ENCODE results near the gene KCNMB2. TPM values are rescaled to one million over a fixed set of nuclear protein-coding genes. Genes with fewer than 3 reads are reported as not detected.

Gene KCNMB2
- total RNA-seq, 1 donor, result not detected

- no peaks in the 10 kb centered on the region for H3K9me3 ChIP-seq (ENCODE audit: low read depth, low read length)
- no peaks in the 10 kb centered on the region for H3K27me3 ChIP-seq (ENCODE audit: insufficient read depth, low read length)
- H3K4me1 ChIP-seq (ENCODE audit: insufficient read depth, low read length), result no peaks in the 10 kb centered on the region
- H3K4me3 ChIP-seq (ENCODE audit: low read length), result no peak overlapping the region
These were observed 290.3 kb downstream of the KCNMB2 start for GRCh38 chr3:178826435-178827123.

- Histone ChIP-seq H3K4me1 (ENCODE audit: insufficient read depth, low read length) (no peaks in the 10 kb centered on the region), H3K27me3 (ENCODE audit: insufficient read depth, low read length) (no peaks in the 10 kb centered on the region), H3K9me3 (ENCODE audit: low read depth, low read length) (no peaks in the 10 kb centered on the region), H3K4me3 (ENCODE audit: low read length) (no peak overlapping the region)
These were observed 291.1 kb downstream of the KCNMB2 start for GRCh38 chr3:178827285-178827856.

GRCh38 chr3:178833695-178834094 lies 297.5 kb downstream of the KCNMB2 start:
- Histone ChIP-seq H3K4me3 (ENCODE audit: low read length) (no peak overlapping the region), H3K27me3 (ENCODE audit: insufficient read depth, low read length) (no peaks in the 10 kb centered on the region), H3K9me3 (ENCODE audit: low read depth, low read length) (no peaks in the 10 kb centered on the region), H3K4me1 (ENCODE audit: insufficient read depth, low read length) (no peaks in the 10 kb centered on the region)

GRCh38 chr3:178835033-178835432 lies 298.8 kb downstream of the KCNMB2 start:
- no peaks in the 10 kb centered on the region for H3K9me3 ChIP-seq (ENCODE audit: low read depth, low read length)
- no peak overlapping the region for H3K4me3 ChIP-seq (ENCODE audit: low read length)
- H3K27me3 ChIP-seq (ENCODE audit: insufficient read depth, low read length), result no peaks in the 10 kb centered on the region
- no peaks in the 10 kb centered on the region for H3K4me1 ChIP-seq (ENCODE audit: insufficient read depth, low read length)

GRCh38 chr3:178837512-178837911 lies 301.3 kb downstream of the KCNMB2 start:
- Histone ChIP-seq H3K9me3 (ENCODE audit: low read depth, low read length) (no peaks in the 10 kb centered on the region), H3K4me3 (ENCODE audit: low read length) (no peak overlapping the region), H3K4me1 (ENCODE audit: insufficient read depth, low read length) (no peaks in the 10 kb centered on the region), H3K27me3 (ENCODE audit: insufficient read depth, low read length) (no peaks in the 10 kb centered on the region)

GRCh38 chr3:178840586-178840985 lies 304.4 kb downstream of the KCNMB2 start:
- H3K4me3 ChIP-seq (ENCODE audit: low read length), result no peak overlapping the region
- no peaks in the 10 kb centered on the region for H3K4me1 ChIP-seq (ENCODE audit: insufficient read depth, low read length)
- H3K9me3 ChIP-seq (ENCODE audit: low read depth, low read length), result no peaks in the 10 kb centered on the region
- no peaks in the 10 kb centered on the region for H3K27me3 ChIP-seq (ENCODE audit: insufficient read depth, low read length)

GRCh38 chr3:178841011-178841410 lies 304.8 kb downstream of the KCNMB2 start:
- Histone ChIP-seq H3K27me3 (ENCODE audit: insufficient read depth, low read length) (no peaks in the 10 kb centered on the region), H3K4me3 (ENCODE audit: low read length) (no peak overlapping the region), H3K9me3 (ENCODE audit: low read depth, low read length) (no peaks in the 10 kb centered on the region), H3K4me1 (ENCODE audit: insufficient read depth, low read length) (no peaks in the 10 kb centered on the region)

- H3K4me3 ChIP-seq (ENCODE audit: low read length), result no peak overlapping the region
- no peaks in the 10 kb centered on the region for H3K4me1 ChIP-seq (ENCODE audit: insufficient read depth, low read length)
- H3K27me3 ChIP-seq (ENCODE audit: insufficient read depth, low read length), result no peaks in the 10 kb centered on the region
- no peaks in the 10 kb centered on the region for H3K9me3 ChIP-seq (ENCODE audit: low read depth, low read length)
These were observed 308.7 kb downstream of the KCNMB2 start for GRCh38 chr3:178844916-178845315.

- Histone ChIP-seq H3K9me3 (ENCODE audit: low read depth, low read length) (no peaks in the 10 kb centered on the region), H3K27me3 (ENCODE audit: insufficient read depth, low read length) (no peaks in the 10 kb centered on the region), H3K4me3 (ENCODE audit: low read length) (no peak overlapping the region), H3K4me1 (ENCODE audit: insufficient read depth, low read length) (no peaks in the 10 kb centered on the region)
These were observed 309.3 kb downstream of the KCNMB2 start for GRCh38 chr3:178845420-178846118.

- Histone ChIP-seq H3K27me3 (ENCODE audit: insufficient read depth, low read length) (no peaks in the 10 kb centered on the region), H3K4me1 (ENCODE audit: insufficient read depth, low read length) (no peaks in the 10 kb centered on the region), H3K4me3 (ENCODE audit: low read length) (no peak overlapping the region), H3K9me3 (ENCODE audit: low read depth, low read length) (no peaks in the 10 kb centered on the region)
These were observed 311.0 kb downstream of the KCNMB2 start for GRCh38 chr3:178847190-178847589.

- Histone ChIP-seq H3K9me3 (ENCODE audit: low read depth, low read length) (no peaks in the 10 kb centered on the region), H3K4me3 (ENCODE audit: low read length) (no peak overlapping the region), H3K4me1 (ENCODE audit: insufficient read depth, low read length) (no peaks in the 10 kb centered on the region), H3K27me3 (ENCODE audit: insufficient read depth, low read length) (no peaks in the 10 kb centered on the region)
These were observed 313.1 kb downstream of the KCNMB2 start for GRCh38 chr3:178849199-178849910.

GRCh38 chr3:178850450-178851190 lies 314.4 kb downstream of the KCNMB2 start:
- Histone ChIP-seq H3K4me3 (ENCODE audit: low read length) (no peak overlapping the region), H3K4me1 (ENCODE audit: insufficient read depth, low read length) (no peaks in the 10 kb centered on the region), H3K27me3 (ENCODE audit: insufficient read depth, low read length) (no peaks in the 10 kb centered on the region), H3K9me3 (ENCODE audit: low read depth, low read length) (no peaks in the 10 kb centered on the region)

GRCh38 chr3:178851564-178851963 lies 315.3 kb downstream of the KCNMB2 start:
- Histone ChIP-seq H3K9me3 (ENCODE audit: low read depth, low read length) (no peaks in the 10 kb centered on the region), H3K4me1 (ENCODE audit: insufficient read depth, low read length) (no peaks in the 10 kb centered on the region), H3K4me3 (ENCODE audit: low read length) (no peak overlapping the region), H3K27me3 (ENCODE audit: insufficient read depth, low read length) (no peaks in the 10 kb centered on the region)

- Histone ChIP-seq H3K4me1 (ENCODE audit: insufficient read depth, low read length) (no peaks in the 10 kb centered on the region), H3K9me3 (ENCODE audit: low read depth, low read length) (no peaks in the 10 kb centered on the region), H3K4me3 (ENCODE audit: low read length) (no peak overlapping the region), H3K27me3 (ENCODE audit: insufficient read depth, low read length) (no peaks in the 10 kb centered on the region)
These were observed 320.6 kb downstream of the KCNMB2 start for GRCh38 chr3:178856804-178857203.

- Histone ChIP-seq H3K4me1 (ENCODE audit: insufficient read depth, low read length) (no peaks in the 10 kb centered on the region), H3K9me3 (ENCODE audit: low read depth, low read length) (no peaks in the 10 kb centered on the region), H3K4me3 (ENCODE audit: low read length) (no peak overlapping the region), H3K27me3 (ENCODE audit: insufficient read depth, low read length) (no peaks in the 10 kb centered on the region)
These were observed 323.1 kb downstream of the KCNMB2 start for GRCh38 chr3:178859386-178859785.

All from mononuclear cell (primary cell).